Omental fat pad (tissue), 4 donors: ENCODE results near the gene ZNF526. TPM values are rescaled to one million over a fixed set of nuclear protein-coding genes. Genes with fewer than 3 reads are reported as not detected.

Experiments
- ATAC-seq: fragments of 150-250 bp; one replicate; pipeline ENCODE4 v1.9.1; 2016; ENCODE audit warnings: mild to moderate bottlenecking, moderate library complexity; ENCODE audit not compliant: low FRiP score
- DNase-seq: peaks from one replicate; pipeline ENCODE4 v3.0.0-alpha.2; 2019; ENCODE audit warnings: low spot score
- total RNA-seq, 4 donors: library from RNA; depleted of rRNA; stranded (reverse); fragments of >200 nt; gene quantifications; one replicate each; pipeline ENCODE4 v1.1.0, GENCODE V29; 2016
- TF ChIP-seq, protein P1 (sequence below), 3 donors: fragments of 450-650 bp; IDR thresholded peaks; one replicate each; pipeline ENCODE4 v1.5.1; 2016 to 2017; ENCODE audit warnings: antibody characterized with exemption in 3 of 3, mild to moderate bottlenecking in 3 of 3, moderate library complexity in 2 of 3

The ZNF526 gene
- total RNA-seq, 4 donors from 2014 or later: 3.2 to 7.6 (median 5.7) TPM

DNA sequence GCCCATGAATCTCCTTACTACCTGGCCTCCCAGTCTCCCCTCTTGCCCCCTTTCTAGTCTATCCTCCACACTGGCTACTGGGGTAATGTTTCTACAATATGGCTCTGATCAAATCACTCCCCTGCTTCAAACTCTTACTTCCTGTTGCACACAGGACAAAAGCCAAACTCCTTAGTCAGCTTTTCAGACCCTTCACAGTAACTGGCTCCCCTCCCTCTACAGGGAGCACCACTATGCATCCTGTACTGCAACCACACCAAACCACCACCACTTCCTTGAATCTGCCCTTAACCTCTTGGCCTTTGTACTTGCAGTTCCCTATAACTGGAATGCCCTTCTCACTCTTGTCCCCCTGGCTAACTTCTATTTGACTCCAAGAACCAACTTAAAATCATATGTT is 34.8 kb upstream of the ZNF526 start:
- TF ChIP-seq, protein P1, sequence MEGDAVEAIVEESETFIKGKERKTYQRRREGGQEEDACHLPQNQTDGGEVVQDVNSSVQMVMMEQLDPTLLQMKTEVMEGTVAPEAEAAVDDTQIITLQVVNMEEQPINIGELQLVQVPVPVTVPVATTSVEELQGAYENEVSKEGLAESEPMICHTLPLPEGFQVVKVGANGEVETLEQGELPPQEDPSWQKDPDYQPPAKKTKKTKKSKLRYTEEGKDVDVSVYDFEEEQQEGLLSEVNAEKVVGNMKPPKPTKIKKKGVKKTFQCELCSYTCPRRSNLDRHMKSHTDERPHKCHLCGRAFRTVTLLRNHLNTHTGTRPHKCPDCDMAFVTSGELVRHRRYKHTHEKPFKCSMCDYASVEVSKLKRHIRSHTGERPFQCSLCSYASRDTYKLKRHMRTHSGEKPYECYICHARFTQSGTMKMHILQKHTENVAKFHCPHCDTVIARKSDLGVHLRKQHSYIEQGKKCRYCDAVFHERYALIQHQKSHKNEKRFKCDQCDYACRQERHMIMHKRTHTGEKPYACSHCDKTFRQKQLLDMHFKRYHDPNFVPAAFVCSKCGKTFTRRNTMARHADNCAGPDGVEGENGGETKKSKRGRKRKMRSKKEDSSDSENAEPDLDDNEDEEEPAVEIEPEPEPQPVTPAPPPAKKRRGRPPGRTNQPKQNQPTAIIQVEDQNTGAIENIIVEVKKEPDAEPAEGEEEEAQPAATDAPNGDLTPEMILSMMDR (IDR thresholded peaks at IDR 0.05): no peak
- no peak for DNase-seq

DNA sequence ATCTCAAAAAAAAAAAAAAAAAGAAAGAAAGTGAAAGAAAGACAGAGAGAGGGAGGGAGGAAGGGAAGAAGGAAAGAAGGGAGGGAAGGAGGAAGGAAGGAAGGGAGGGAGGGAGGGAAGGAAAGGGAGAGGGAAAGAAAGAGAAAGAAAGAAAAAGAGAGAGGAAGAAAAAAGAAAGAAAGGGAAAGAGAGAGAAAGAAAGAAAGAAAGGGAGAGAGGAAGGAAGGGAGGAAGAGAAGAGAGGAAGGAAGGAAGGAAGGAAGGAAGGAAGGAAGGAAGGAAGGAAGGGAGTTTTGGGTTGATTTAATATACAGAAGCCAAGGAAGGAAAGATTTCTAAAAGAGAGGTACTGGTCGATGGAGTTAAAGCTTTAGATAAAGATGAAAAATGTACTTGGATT is 31.4 kb upstream of the ZNF526 start:
- ATAC-seq (no peak), DNase-seq (no peak)
- TF ChIP-seq, protein P1 (IDR thresholded peaks at IDR 0.05): no peak

More for the DNA sequence above, 34.8 kb upstream of the ZNF526 start:
- no peak for ATAC-seq

DNA sequence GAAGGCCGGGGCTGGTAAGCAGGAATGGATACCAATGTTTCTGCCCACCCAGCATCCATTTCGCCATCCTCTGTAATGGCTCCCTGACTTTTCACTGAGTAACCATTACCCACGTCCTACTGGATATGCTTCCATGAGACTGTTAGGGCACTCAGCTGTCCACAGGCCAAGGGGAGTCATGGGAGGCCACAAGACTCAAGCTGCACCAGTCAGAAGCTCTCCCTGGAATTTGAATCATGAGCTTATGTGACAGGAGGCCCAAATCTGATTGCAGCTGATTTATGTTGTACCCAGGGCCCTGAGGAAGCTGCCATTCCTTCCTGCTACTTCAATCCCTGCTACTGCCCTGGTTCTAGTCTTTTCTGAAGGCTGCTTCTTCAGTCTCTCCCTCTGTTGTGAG is 31.0 kb upstream of the ZNF526 start:
- ATAC-seq: no peak
- TF ChIP-seq, protein P1 (IDR thresholded peaks at IDR 0.05): no peak
- no peak for DNase-seq

DNA sequence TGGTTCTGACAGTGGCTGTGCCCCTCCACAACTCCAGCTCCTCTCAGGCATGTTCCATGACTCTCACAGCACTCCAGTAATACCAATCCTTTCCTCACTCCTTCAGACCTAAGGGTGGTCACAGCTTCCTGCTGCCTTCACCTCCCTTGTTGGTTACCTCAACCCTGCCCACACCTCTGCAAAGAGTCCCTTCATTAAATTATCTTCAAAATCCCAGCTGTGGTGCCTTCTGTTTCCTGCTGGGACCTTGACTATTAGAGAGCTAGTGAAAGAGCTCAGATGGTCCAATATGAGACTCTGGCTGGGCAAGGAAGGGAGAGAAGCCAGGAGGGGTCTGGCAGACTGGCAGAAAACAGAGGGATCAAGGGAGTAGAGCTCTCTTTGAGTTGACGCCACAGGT is 28.8 kb upstream of the ZNF526 start:
- DNase-seq (no peak), ATAC-seq (no peak)
- TF ChIP-seq, protein P1 (IDR thresholded peaks at IDR 0.05): no peak

DNA sequence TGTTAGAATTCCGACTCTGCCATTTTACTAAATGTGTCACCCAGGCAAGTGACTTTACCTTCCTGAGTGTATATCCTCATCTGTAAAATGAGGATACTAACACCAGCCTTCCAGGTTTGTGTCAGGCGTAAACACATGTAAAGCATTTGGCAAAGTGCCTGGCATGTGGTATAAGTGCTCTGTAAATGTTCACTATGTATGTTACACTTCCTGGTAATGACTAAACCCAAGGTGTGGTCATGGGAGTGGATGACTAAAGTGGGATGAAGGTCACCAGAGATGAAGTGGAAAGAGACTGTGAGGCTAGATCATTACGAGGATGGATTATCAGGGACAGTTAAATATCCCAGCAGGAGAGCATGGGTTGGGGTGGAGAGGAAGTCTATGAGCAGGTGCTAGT is 28.3 kb upstream of the ZNF526 start:
- DNase-seq (no peak), ATAC-seq (no peak)
- TF ChIP-seq, protein P1 (IDR thresholded peaks at IDR 0.05): no peak

DNA sequence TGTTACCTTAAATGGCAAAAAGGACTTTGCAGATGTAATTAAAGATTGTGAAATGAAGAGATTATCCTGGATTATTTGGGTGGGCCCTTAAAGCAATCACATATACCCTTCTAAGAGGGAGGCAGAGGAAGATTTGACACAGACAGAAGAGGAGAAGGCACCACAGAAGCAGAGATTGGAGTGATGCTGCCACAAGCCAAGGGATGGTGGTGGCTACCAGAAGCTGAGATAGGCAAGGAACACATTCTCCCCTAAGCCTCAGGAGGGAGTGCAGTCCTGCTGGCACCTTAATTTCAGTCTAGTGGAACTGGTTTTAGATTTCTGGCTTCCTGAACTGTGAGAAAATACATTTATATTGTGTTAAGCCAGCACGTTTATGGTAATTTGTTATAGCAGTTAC is 26.8 kb upstream of the ZNF526 start:
- TF ChIP-seq, protein P1 (IDR thresholded peaks at IDR 0.05): no peak
- ATAC-seq (no peak), DNase-seq (no peak)

DNA sequence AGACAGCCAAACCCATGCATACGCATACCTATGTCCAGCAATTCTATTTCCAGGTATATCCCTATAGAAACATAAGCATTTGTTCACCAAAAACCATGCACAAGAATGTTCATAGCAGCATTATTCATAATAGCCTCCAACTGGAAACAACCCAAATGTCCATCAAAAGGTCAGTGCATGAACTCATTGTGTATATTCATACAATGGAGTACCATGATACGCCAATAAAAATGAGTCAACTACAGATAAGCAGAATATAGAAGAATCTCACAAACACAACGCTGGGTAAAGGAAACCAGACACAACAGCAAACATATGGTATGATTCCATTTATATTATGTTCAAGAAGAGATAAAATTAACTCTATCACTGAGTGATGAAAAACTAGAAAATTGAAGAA is 26.4 kb upstream of the ZNF526 start:
- DNase-seq (no peak), ATAC-seq (no peak)
- TF ChIP-seq, protein P1 (IDR thresholded peaks at IDR 0.05): no peak
